Fibroblast of peridontal ligament (primary cell): Measurements from ENCODE around the gene SLC25A45.

Experiments used
- DNase-seq: peaks from one replicate; pipeline ENCODE4 v3.0.0-alpha.2; 2010; ENCODE audit errors: extremely low read depth

Gene SLC25A45

GRCh38 chr11:65389294-65389980 lies 7.0 kb upstream of the SLC25A45 start:
- DNase-seq = no peak

GRCh38 chr11:65388731-65389130 lies 6.3 kb upstream of the SLC25A45 start:
- DNase-seq = peak; percentile 19

- DNase-seq = peak; percentile 70
Observed at GRCh38 chr11:65386307-65387140, 4.1 kb upstream of the SLC25A45 start, which contains the start of gene FRMD8. FRMD8 (plus strand) TSS chr11:65386637; CDS start chr11:65387037, 400 bp downstream.

- DNase-seq = peak; percentile 21
Observed at GRCh38 chr11:65384301-65384889, 1.9 kb upstream of the SLC25A45 start.

GRCh38 chr11:65383778-65384177 lies 1.3 kb upstream of the SLC25A45 start:
- no peak for DNase-seq

GRCh38 chr11:65382804-65383368 lies 440 bp upstream of the SLC25A45 start:
- DNase-seq = no peak

- peak; percentile 19 for DNase-seq
Observed at GRCh38 chr11:65381716-65382032, 772 bp downstream of the SLC25A45 start.

GRCh38 chr11:65380460-65381119 lies 1.9 kb downstream of the SLC25A45 start:
- DNase-seq = no peak

- DNase-seq = no peak
Observed at GRCh38 chr11:65379698-65380459, 2.6 kb downstream of the SLC25A45 start.

GRCh38 chr11:65378928-65379638 lies 3.4 kb downstream of the SLC25A45 start:
- no peak for DNase-seq

GRCh38 chr11:65378208-65378927 lies 4.1 kb downstream of the SLC25A45 start:
- no peak for DNase-seq

GRCh38 chr11:65377777-65378176 lies 4.7 kb downstream of the SLC25A45 start:
- DNase-seq = no peak

GRCh38 chr11:65377036-65377435 lies 5.4 kb downstream of the SLC25A45 start:
- no peak for DNase-seq

GRCh38 chr11:65376138-65376713 lies 6.2 kb downstream of the SLC25A45 start:
- DNase-seq = no peak

GRCh38 chr11:65375012-65375411 lies 7.4 kb downstream of the SLC25A45 start:
- DNase-seq = no peak

GRCh38 chr11:65373839-65374580 lies 8.4 kb downstream of the SLC25A45 start:
- DNase-seq = no peak

GRCh38 chr11:65370659-65371049 lies 11.8 kb downstream of the SLC25A45 start:
- no peak for DNase-seq

GRCh38 chr11:65366340-65366773 lies 16.1 kb downstream of the SLC25A45 start:
- peak; percentile 89 for DNase-seq

- no peak for DNase-seq
Observed at GRCh38 chr11:65363770-65364169, 18.7 kb downstream of the SLC25A45 start.
